Stimulated activated CD8-positive, alpha-beta memory T cell treated with anti-CD3 and anti-CD28 coated beads, Interleukin-12 subunit alpha, Interleukin-12 subunit beta, amount 100 ng/mL, for 24 hours (primary cell): ENCODE measurements around the gene CFAP61.
"Not testable (repeated sequence)": the region's sequence is repeated elsewhere in the genome, so short reads cannot be mapped to it uniquely, and the experiment has no call there.

Experiments
- DNase-seq: peaks from one replicate; pipeline ENCODE4 v3.0.0-alpha.2; 2020; ENCODE audit errors: extremely low read depth

The CFAP61 gene, protein sequence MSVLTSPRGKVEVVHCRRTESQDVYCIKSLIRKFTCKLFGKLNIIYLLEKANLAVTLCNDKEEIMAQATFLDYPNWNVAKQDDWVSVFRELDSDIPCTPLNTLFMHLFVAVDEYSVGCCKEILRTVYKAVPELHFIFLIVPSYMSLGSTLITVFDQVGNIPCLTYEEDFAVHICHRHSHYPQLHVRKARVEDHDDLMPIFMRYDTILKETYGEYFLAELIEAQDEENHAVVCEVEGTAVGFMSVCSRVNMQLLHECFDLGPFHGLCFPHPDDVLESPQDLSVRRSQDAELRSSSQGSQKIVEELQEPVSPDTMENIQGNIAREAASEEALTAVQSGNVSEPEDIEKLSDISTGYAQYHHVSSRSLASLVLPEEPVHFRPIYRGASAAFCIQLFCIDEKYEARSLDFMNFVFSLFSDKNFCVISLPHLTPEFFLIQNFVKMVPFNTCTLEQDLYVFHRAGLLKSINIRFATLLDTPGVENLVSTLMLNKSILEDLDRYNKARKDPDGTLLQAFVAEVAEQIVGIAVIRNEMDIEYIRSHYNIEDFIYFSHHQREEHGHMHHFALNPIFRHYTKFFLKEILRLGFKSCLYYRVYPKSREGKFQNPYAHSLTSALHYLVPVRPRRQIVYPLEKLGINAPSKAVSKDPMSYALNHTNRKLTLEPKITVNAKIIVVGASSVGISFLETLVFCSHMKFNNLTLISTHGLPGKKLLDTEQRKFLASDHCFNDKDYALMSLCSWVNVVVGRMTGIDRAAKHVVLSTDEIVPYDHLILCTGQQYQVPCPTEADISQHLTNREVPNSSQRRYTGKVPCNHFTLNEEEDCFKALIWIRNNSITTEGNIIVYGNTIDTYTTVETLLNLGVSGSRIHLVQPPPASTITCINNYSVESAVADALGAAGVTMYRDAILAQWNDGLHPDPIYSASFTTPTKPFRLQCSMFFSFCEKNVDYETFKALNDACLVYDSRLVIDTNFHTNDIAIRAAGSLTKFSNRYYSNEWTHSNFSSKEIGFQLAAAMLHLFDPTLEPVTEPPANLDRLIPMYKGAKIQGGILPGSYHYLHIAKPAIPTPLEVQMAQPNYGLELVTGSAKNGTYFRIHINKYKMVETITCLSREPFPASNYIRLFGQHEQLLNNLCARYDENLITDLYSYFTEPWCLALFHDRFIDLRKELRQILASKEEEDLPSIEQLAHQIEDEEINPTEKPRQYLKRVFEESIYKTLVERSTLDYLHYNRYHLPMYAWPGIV

DNA sequence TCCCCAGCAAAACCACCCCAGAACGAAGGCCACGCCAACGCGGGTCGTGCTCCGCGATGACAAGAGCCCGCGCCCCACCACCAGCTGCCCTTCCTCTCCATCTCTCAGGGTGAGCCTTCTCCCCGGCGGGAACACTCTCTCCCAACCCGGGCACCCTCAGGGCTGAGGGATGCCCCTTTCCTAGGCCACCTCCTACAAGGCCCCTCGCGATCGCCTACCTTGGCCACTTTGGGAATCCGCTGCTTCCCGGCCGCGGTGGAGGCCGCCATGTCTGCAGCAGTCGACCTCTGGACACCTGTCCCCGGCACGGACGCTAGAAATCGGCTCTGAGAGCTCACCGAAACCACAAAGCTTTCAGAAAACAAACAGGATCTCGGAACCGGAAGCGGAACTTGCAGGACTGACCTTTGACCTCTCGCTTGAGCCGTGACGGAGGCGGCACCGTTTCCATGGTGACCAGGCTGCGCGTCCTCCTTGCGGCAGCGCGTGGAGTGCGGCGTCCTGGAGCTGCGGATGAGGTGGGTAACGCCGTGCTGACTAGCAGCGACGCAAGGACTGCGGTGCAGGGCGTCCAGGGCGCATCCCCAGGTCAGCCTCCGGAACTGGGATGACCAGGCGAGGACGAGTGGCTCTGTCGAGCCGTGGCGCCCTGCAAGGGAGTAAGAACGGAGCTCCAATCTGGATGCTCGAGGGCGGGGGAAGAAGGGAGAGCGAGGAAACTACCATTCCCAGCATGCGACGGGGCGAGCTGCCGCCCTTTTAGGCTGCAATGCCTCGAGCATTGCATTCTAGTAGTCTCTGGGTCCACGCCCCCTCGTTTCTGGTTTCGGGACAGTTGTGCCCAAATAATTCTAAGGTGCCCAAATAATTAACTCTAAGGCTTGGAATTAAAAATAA, at the start of gene CFAP61, which contains the start of gene CRNKL1:
CFAP61 (plus strand) TSS at position 459 of the 897 bp plus-strand sequence. CDS start 4,122 bp downstream, outside the sequence.
CRNKL1 (minus strand) TSS at position 393 of the 897 bp plus-strand sequence; CDS start at position 269, 124 bp downstream.
- DNase-seq, result peak; percentile 93

DNA sequence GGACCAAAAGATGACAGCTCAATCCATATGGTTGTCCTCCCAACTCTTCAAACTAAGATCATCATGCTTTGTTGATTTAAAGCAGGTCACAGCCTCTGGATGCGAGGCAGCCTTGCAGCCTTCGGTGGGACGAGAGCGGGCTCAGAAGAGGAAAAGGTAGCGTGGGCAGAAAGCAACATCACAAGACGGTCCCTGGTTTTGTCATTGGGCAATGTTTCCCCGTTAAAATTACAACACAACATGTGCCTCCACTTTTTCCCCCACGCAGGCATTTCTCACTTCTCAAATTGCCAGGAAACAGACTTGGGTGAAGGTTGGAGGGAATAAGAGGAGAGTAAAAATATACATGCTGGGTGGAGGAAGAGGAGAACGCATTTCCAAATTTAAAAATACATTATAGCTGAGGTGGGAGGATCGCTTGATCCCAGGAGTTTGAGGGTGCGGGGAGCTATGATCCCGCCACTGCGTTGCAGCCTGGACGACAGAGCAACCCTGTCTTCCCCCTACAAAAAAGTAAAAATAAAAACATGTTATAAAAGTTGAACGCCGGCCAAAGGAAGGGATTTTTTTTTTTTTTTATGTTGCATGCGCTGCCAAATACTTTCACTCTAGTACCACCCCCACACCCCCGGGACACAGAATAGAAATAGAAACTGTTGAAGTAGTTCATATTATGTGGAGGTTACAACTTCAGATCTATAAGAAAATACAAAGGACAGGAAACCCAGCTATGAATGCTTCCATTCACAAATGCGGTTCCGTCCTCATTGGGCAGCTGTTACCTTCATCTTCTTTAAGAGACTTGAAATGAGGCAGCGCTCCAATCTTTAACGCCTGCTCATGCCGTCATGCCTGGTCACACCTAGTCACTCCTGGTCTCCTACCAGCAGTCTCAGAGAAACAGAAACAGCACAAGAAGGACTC, 49.0 kb upstream of the CFAP61 start:
- no peak for DNase-seq

DNA sequence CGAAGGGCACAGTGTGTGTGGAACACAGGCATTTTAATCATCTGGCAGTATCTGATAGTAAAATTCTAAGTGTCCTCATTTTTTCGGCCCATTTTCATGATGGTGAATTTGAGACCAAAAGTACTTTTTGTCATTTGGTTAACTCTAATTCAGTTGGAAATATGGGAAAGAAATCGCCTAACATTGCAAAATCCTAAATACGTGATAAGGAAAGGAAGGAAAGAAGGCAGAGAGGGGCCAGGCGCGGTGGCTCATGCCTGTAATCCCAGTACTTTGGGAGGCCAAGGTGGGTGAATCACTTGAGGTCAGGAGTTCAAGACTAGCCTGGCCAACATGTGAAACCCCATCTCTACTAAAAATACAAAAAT, 48.4 kb upstream of the CFAP61 start:
- DNase-seq, result not testable (repeated sequence)

DNA sequence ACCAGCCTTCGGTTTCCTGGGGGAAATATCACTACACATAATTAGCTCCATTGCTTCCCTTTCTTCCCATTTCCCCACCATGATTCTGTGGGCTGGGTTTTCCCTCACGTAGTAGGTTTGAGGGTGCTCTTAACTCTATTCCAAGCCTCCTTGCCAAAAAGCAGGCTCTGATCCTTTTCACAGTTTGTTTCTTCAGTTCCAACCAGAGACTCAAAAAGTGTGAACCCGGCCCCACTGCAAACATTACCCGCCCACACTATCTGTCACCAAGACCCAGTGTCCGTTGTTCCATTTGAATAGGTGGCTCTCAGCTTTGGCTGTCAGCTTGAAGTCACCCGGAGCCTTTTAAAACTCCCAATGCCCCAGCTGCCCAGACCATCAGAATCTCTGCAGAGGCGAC, 47.0 kb upstream of the CFAP61 start:
- DNase-seq, result no peak

DNA sequence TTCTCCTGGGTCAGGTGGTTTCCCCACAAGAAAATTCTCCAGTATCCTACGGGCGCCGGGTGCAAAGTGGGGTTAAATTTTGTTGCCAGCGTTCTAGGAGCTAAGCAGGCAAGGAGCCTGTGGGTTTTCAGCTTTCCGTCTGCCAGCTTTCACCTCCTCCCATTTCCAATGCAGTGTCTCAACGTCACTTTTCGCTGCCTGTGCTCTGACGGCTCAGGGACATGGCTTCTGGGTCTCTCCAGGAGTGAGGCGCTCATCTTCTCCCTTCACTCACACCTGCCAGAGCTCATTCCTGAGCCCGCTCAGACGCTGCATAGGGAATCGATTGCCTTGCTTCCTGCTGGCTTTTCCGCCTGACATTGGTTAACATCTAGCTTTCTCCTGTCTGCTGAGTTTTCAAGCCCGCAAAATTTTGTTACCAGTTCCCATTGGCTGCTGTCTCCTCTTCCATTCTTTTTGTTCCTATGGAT, 42.5 kb upstream of the CFAP61 start:
- no peak for DNase-seq

DNA sequence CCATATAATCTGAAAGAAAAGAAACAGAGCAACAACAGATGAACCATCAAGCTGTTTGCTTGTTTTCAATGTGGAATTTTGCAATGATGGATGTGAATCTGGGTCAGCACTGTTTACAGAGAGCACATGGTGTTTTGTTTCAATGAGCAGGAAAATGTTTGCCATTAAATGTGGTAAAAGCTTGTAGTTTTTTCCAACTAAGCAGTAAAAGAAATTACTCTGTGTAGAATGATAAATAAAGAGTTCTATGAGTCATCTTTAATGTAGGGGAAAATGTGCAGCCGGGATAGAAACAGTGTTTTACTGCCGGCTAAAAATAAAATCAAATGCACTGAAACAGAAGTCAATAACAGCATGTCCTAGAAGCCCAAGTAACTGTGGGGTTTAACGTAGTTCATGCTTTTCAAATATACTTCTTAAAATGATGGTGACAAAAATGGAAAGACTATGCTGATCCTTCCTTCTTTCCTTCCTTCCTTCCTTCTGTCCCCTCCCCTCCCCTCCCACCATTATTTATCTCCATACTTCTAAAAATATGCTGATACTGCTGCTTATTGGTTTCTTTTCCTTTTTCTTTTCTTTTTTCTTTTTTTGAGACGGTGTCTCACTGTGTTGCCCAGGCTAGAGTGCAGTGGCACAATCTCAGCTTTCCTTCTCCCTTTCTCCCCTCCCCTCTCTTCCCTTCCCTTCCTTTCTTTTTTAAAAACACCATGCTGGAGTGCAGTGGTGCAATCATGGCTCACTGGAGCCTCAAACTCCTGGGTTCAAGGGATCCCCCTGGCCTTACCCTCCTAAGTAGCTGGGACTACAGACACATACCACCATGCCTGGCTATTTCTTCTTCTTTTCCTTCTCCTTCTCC, 41.5 kb upstream of the CFAP61 start:
- DNase-seq, result no peak

DNA sequence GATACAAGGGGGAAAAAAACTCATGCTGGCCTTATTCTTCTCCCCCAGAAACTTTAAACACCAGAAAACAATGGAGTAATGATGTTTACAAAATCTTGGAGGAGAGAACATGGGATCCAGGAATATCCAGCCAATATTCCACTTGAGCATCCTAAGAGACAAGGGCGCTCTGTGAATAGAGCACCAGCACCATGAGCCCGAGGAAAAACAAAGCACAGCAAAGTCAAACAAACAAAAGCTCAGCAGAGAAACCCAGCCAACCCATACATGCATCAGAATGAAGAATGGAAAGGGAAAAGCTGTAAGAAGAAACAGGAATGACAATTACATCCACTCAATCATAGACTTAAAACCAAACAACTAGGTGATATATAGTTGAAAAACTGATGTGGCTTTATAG, 39.8 kb upstream of the CFAP61 start:
- no peak for DNase-seq

DNA sequence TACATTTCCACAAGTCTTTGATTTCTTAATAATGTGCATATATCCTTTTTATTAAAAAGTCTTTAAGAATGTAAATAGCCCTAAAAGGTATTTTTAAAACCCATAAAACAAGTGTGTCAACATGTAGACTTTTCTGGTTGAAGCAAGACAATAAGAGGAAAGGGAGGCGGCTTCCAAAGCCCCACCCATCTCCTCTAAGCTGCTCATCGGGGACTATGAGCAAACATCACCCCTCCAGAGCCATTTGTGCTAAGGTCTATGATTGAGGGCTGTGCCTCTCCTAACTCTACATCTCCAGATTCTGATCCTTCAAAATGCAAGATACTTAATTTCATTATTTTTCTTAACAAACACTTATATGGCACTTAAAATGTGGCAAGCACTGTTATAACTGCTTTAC, 37.7 kb upstream of the CFAP61 start:
- DNase-seq, result no peak

DNA sequence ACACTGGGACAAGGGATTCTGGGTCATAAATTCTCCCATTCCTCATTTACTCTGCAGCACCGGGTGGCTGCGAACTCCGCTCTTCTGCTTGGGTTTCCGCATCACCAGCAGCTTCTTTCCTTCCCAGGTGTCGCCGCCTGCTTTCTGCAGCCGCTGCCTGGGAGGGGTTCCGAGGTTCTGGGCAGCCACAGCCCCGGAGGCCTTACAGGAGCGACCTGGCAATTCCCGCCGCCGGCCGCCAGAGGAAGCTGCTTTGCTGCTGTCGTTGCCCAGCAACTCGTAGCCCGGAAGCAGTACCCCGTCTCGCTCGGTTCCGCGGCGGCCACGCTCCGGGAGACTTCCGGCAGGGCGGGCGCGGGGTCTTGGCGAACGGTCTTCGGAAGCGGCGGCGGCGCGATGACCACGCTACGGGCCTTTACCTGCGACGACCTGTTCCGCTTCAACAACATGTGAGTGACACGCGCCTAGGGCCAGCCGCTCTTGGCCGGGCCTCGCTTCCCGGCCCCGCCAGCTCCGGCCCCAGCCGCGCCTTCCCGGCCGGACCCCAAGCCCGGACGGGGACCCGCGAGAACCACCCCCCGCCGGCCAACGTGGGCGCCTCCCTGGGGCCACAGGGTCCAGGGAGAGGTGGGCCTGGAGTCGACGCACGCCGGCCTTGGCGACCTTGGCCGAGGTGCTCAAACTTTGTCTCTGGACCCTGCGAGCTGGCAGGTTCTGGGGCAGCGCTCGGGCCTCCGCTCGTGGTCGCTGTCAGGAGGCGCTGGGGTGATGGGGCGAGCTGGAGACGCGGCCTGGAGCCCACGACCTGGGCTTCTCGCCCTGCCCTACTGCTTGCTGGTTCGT, 35.1 kb upstream of the CFAP61 start, which contains the start of gene NAA20:
NAA20 (plus strand) TSS at position 362 of the 843 bp plus-strand sequence; CDS start at position 397, 35 bp downstream.
- peak; percentile 89 for DNase-seq

DNA sequence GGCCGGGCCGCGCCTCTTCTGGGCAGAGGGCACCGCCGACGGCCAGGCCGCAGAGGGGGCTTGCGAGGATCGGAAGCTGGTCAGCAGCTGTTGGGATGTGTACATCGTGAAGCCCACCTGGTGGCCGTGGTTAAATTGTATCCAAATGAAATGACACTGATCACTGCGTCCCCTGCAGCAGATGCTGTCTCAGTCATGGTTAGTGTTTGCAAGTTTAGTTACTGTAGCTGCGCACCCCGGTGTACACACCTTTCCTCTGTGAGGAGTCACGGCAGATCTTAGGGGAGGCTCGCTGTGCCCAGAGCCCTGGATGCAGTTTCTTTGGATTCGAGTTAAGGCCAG, 34.5 kb upstream of the CFAP61 start:
- DNase-seq, result no peak

DNA sequence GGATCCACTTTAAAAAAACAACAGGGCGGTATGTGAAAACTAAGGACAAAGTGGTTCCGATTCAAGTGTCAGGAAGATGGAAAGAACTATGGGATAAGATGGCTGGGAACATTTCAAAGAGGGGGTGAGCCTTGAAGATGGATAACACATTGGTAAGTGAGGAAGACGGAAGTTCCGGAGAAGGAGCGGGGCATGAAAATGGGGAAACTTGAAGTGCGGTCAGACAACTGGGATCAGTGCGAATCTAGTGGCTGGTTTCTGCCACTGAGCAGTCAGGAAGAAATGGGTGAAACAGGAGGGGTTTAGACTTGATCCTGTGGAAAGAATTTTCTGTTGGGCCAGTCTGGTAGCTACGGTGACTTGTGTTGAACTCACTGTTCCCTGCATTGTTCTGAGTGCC, 34.0 kb upstream of the CFAP61 start:
- no peak for DNase-seq

DNA sequence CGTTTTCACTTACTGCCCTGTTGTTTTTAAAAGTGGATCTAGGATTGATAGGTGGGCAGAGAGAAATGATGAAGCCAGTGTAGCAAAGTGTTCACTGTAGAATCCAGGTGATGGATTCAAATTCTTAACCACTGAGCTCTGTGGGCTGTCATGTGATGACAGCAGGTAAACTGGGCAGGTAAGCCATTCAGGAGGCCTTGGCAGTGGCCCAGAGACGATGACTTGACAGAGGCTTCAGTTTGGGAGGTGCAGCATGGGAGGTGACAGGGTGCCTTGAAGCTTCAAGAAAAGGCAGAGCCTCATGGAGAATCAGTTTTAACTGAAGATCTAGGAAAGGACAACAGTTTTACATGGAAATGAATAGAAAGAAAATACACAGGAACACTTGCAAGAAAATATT, 33.2 kb upstream of the CFAP61 start:
- DNase-seq, result no peak

DNA sequence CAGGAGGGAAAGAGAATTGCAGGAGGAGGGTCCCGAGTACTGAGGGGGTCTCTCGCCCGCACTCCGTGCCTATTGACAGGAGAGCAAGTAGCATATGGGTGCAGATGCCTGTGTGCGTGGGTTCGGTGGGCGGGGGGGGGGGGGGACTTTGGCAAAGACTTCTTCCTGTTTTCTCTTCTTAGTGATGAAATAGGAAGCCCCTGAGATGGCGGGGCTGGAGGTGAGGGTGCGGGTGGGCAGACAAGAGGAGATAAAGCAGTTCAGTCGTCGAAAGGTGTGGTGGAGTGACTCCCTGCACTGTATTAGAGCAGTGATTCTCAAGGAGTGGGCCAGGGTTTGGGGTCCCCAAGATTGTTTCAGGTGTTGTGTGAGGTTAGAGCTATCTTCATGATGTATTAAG, 31.4 kb upstream of the CFAP61 start:
- no peak for DNase-seq

DNA sequence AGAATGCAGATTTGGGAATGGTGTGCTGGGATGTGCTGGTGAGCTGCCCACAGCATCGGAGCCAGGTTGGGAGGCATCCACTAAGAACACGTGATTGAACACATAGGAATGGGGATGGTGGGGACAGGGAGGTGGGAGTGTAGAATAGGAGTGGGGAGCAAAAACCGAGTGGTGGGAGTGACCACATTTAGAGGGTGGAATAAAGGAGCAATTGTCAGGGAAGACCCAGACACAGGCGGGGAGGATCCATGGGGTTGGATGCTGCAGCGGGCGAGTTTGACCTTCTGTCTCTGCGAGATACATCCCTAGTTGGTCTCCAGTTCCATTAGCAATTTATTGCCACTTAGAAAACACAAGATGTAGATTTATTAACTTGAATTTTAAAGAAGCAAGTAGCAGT, 30.5 kb upstream of the CFAP61 start:
- DNase-seq, result no peak

DNA sequence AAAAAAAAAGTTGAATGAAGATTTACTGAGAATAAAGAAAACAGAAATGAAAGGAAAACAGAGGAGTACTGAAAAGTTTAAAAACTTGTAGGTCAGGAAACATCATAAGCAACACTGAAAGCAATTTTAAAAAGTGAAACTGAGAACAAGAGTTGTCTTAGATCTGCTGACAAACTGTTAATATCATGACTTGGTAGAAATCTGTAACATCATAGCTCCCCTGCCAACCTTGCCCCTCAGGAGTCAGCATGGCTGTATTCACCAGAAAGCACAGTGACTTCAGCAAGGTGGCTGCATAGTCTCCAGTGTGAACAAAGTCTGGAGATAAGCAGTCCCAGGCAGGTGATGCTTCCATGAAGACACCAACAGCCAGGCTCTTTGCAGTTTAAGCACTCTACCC, 29.8 kb upstream of the CFAP61 start:
- DNase-seq, result no peak

DNA sequence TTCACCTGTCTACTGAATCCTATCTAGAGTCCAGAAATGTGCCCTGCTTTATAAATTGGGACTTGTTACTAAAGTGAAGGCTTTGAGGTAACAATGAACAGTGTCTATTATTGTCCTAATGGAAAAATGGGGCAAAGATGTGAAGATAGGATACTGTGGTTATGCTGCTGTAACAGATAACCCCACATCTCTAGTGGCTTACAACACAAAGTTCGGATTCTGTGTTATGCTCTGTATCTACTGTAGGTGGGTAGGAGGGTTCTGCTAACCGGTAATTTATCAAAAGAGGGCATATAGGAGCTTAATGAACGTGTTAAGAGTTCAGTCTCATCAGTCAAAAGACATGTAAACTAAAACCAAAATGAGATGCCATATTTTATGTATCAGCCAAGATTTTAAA, 28.9 kb upstream of the CFAP61 start:
- no peak for DNase-seq

DNA sequence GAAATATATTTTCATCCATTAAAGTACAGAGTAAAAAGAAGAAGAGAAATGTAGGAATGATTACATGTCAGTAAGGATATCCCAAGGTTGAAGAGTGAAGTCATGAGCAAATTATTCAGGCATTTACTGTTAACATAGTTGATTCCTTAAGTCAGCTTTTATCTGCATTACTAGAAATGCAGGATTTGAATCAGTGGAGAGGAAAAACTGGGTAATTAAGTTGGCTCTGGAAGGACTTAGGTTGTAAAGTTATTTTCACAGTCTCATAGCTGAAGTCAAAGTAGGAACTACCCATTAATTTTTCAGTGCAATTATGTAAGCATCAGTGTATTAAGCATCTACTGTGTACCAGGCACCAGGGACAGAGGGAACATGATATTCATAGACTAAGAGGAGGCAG, 27.4 kb upstream of the CFAP61 start:
- no peak for DNase-seq

DNA sequence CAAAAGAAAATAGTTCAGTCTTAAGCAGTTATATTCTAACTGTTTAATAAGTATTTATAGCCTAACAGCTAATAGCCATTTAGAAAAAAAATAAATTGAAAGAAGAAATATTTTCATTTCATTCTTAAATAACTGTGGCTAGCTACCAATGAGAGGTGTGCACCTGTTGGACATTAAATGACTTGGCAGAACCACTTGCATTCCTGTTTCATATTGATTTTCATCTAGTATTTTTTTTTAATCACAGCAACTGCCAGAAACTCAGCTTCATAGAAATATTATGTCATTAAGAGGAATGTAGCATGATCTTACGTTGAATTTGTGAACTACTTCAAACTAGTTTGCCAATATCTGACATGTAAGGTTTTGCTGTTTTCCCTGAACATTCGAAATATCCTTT, 25.0 kb upstream of the CFAP61 start:
- DNase-seq, result no peak
